Measurements from ENCODE around the gene ACTG1. TPM values are rescaled to one million over a fixed set of nuclear protein-coding genes. Genes with fewer than 3 reads are reported as not detected.

Gene ACTG1
- total RNA-seq, 1 experiment from 2014 or later = 3,455 TPM

- TF ChIP-seq PRDM15 (CRISPR knock-in tag; IDR thresholded peaks at IDR 0.05) = no peak
- TF ChIP-seq ATF6 (CRISPR knock-in tag; IDR thresholded peaks at IDR 0.05) = no peak
- no peak for TF ChIP-seq GRHL2 (CRISPR knock-in tag; IDR thresholded peaks at IDR 0.05; ENCODE audit: insufficient replicate concordance, severe bottlenecking)
- TF ChIP-seq FOXJ3 (CRISPR knock-in tag; IDR thresholded peaks at IDR 0.05; ENCODE audit: borderline replicate concordance) = no peak
- no peak for TF ChIP-seq NFATC4 (CRISPR knock-in tag; IDR thresholded peaks at IDR 0.05)
- no peak for TF ChIP-seq MYBL2 (CRISPR knock-in tag; IDR thresholded peaks at IDR 0.05)
- 0 out of 2 replicates have a peak, but pooled peaks have one; percentile 57 for TF ChIP-seq ZNF138 (CRISPR knock-in tag; conservative IDR thresholded peaks at IDR 0.05)
- TF ChIP-seq E2F5 (CRISPR knock-in tag; IDR thresholded peaks at IDR 0.05) = no peak
- no peak; the same call in 1 of the 2 replicates for TF ChIP-seq SP1 (CRISPR knock-in tag; conservative IDR thresholded peaks at IDR 0.05)
- TF ChIP-seq ZNF416 (CRISPR knock-in tag; IDR thresholded peaks at IDR 0.05) = peak; percentile 13; the same call in 1 of the 2 replicates
Measured at GRCh38 chr17:81518785-81519283, 6.2 kb upstream of the ACTG1 start (continued).

- POLR2A ChIA-PET = interaction anchor here (0.6 to 2.7 kb wide), 4 partner anchors 11 to 114 kb away, joined by 3 to 20 read pairs (median 6); no protein-coding TSS in a partner anchor
- H3K27ac Mint-ChIP-seq = peak overlapping the region; percentile 15; the same call in 1 of the 2 replicates
- TF ChIP-seq, protein P1, sequence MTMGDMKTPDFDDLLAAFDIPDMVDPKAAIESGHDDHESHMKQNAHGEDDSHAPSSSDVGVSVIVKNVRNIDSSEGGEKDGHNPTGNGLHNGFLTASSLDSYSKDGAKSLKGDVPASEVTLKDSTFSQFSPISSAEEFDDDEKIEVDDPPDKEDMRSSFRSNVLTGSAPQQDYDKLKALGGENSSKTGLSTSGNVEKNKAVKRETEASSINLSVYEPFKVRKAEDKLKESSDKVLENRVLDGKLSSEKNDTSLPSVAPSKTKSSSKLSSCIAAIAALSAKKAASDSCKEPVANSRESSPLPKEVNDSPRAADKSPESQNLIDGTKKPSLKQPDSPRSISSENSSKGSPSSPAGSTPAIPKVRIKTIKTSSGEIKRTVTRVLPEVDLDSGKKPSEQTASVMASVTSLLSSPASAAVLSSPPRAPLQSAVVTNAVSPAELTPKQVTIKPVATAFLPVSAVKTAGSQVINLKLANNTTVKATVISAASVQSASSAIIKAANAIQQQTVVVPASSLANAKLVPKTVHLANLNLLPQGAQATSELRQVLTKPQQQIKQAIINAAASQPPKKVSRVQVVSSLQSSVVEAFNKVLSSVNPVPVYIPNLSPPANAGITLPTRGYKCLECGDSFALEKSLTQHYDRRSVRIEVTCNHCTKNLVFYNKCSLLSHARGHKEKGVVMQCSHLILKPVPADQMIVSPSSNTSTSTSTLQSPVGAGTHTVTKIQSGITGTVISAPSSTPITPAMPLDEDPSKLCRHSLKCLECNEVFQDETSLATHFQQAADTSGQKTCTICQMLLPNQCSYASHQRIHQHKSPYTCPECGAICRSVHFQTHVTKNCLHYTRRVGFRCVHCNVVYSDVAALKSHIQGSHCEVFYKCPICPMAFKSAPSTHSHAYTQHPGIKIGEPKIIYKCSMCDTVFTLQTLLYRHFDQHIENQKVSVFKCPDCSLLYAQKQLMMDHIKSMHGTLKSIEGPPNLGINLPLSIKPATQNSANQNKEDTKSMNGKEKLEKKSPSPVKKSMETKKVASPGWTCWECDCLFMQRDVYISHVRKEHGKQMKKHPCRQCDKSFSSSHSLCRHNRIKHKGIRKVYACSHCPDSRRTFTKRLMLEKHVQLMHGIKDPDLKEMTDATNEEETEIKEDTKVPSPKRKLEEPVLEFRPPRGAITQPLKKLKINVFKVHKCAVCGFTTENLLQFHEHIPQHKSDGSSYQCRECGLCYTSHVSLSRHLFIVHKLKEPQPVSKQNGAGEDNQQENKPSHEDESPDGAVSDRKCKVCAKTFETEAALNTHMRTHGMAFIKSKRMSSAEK (CRISPR knock-in tag; IDR thresholded peaks at IDR 0.05; ENCODE audit: borderline replicate concordance) = no peak
- TF ChIP-seq USF2 (CRISPR knock-in tag; IDR thresholded peaks at IDR 0.05) = no peak
- no peak for TF ChIP-seq TCF7 (CRISPR knock-in tag; IDR thresholded peaks at IDR 0.05; ENCODE audit: low read depth)
- peak; percentile 23; the same call in 1 of the 2 replicates for TF ChIP-seq PRDM15 (CRISPR knock-in tag; IDR thresholded peaks at IDR 0.05)
- TF ChIP-seq CREM (CRISPR knock-in tag; IDR thresholded peaks at IDR 0.05) = 0 out of 2 replicates have a peak, but pooled peaks have one; percentile 36
- TF ChIP-seq RELA (CRISPR knock-in tag; IDR thresholded peaks at IDR 0.05; ENCODE audit: borderline replicate concordance) = 0 out of 2 replicates have a peak, but pooled peaks have one; percentile 13
- TF ChIP-seq E2F4 (CRISPR knock-in tag; IDR thresholded peaks at IDR 0.05; ENCODE audit: borderline replicate concordance, low read depth) = no peak
Measured at GRCh38 chr17:81518113-81518784, 5.7 kb upstream of the ACTG1 start.

More at GRCh38 chr17:81518113-81518784, 5.7 kb upstream of the ACTG1 start:
- Mint-ChIP-seq H3K9me3 (no peaks in the 10 kb centered on the region), H3K27me3 (ENCODE audit: low read depth) (peaks cover 42% of the 10 kb centered on the region), H3K4me1 (peaks cover 30% of the 10 kb centered on the region), H3K4me3 (peak overlapping the region; percentile 57), H3K36me3 (no peaks in the 10 kb centered on the region)
- CTCF ChIA-PET = interaction anchor here (0.6 to 2.9 kb wide), 22 partner anchors 10 to 268 kb away, joined by 3 to 25 read pairs (median 4); partner anchors contain the start of genes FAAP100 and MRPL12
- no peak for DNase-seq (ENCODE audit: low spot score)
- no peak for ATAC-seq

Data from WTC11 (cell line).